ENCODE measurements around the gene RBM19. TPM values are rescaled to one million over a fixed set of nuclear protein-coding genes. Genes with fewer than 3 reads are reported as not detected.
"Not testable (repeated sequence)": the region's sequence is repeated elsewhere in the genome, so short reads cannot be mapped to it uniquely, and the experiment has no call there.

Gene RBM19
- total RNA-seq, 1 donor: 22.6 TPM

DNA sequence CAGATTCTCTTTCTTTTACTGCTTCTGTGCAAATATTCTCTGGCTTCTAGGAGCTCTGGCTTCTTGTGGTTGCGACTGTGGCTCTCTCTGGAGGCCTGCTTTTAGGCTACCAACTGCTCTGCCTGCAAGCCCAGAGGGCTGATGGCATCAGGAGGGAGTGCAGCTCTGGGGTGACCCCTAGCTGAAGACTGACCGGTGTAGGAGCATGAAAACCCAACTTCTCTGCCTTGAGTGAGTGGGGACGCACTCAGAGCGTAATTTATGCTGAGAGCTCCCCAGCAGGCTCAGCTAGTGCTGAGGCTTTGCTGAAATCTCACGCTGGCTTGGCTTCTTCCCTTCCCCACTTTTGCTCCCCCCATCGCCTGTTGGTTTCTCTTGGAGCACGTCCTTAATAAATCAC, 29.9 kb upstream of the RBM19 start:
- no peak overlapping the region for H3K4me3 ChIP-seq (ENCODE audit: low read depth, low read length)
- DNase-seq (ENCODE audit: low read depth): no peak
- no peak for TF ChIP-seq CTCF (IDR thresholded peaks at IDR 0.05; ENCODE audit: insufficient read depth, low read length)

GRCh38 chr12:113994051-113994450, 27.9 kb upstream of the RBM19 start:
- no peak for DNase-seq (ENCODE audit: low read depth)
- no peak for TF ChIP-seq CTCF (IDR thresholded peaks at IDR 0.05; ENCODE audit: insufficient read depth, low read length)
- no peak overlapping the region for H3K4me3 ChIP-seq (ENCODE audit: low read depth, low read length)

- DNase-seq (ENCODE audit: low read depth): not testable (repeated sequence)
These were observed 26.6 kb upstream of the RBM19 start for GRCh38 chr12:113992751-113993150.

GRCh38 chr12:113991224-113992044, 25.3 kb upstream of the RBM19 start:
- no peak for DNase-seq (ENCODE audit: low read depth)
- TF ChIP-seq CTCF (IDR thresholded peaks at IDR 0.05; ENCODE audit: insufficient read depth, low read length): no peak

More at GRCh38 chr12:113992751-113993150, 26.6 kb upstream of the RBM19 start:
- H3K4me3 ChIP-seq (ENCODE audit: low read depth, low read length): not testable (repeated sequence)

GRCh38 chr12:113990250-113991223, 24.4 kb upstream of the RBM19 start:
- TF ChIP-seq CTCF (IDR thresholded peaks at IDR 0.05; ENCODE audit: insufficient read depth, low read length): no peak
- DNase-seq (ENCODE audit: low read depth): no peak
- H3K4me3 ChIP-seq (ENCODE audit: low read depth, low read length): no peak overlapping the region

More at GRCh38 chr12:113991224-113992044, 25.3 kb upstream of the RBM19 start:
- H3K4me3 ChIP-seq (ENCODE audit: low read depth, low read length): no peak overlapping the region

GRCh38 chr12:113988976-113989375, 22.9 kb upstream of the RBM19 start:
- no peak for TF ChIP-seq CTCF (IDR thresholded peaks at IDR 0.05; ENCODE audit: insufficient read depth, low read length)
- H3K4me3 ChIP-seq (ENCODE audit: low read depth, low read length): no peak overlapping the region
- DNase-seq (ENCODE audit: low read depth): no peak

GRCh38 chr12:113988064-113988451, 21.9 kb upstream of the RBM19 start:
- no peak overlapping the region for H3K4me3 ChIP-seq (ENCODE audit: low read depth, low read length)
- no peak for TF ChIP-seq CTCF (IDR thresholded peaks at IDR 0.05; ENCODE audit: insufficient read depth, low read length)
- no peak for DNase-seq (ENCODE audit: low read depth)

Measured in fibroblast of the aortic adventitia (primary cell).